GM19467 (cell line): Measurements from ENCODE around the gene MYOF.
"Not testable (repeated sequence)": the region's sequence is repeated elsewhere in the genome, so short reads cannot be mapped to it uniquely, and the experiment has no call there.

ENCODE experiments used
- ATAC-seq: cut with Tn5 transposase; IDR thresholded peaks from one replicate; pipeline ENCODE4 v1.9.1; 2021; ENCODE audit warnings: mild to moderate bottlenecking, moderate library complexity; ENCODE audit not compliant: unreplicated experiment

The MYOF gene

GRCh38 chr10:93435621-93436397 lies 46.3 kb downstream of the MYOF start:
- no peak for ATAC-seq

GRCh38 chr10:93434991-93435491 lies 47.1 kb downstream of the MYOF start:
- ATAC-seq, result no peak

DNA sequence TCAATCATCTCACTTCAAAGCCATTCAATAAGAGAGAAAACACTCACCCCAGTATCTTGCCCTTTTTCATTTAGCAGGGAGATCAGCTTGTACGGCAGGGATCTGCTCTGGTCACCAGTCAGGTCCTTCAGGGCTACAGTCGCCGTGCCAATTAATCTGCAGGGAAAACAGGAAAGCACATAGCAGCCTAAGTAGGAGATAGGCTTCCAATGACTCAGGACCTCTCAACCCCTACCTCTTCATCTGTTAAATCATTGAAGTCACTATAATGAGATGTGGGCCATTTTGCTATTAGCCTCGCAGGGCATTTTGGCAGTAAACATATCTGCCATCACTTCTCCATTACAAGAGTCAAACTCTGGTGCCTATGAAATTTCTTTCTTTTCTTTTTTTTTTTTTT lies 50.8 kb downstream of the MYOF start:
- ATAC-seq, result no peak

DNA sequence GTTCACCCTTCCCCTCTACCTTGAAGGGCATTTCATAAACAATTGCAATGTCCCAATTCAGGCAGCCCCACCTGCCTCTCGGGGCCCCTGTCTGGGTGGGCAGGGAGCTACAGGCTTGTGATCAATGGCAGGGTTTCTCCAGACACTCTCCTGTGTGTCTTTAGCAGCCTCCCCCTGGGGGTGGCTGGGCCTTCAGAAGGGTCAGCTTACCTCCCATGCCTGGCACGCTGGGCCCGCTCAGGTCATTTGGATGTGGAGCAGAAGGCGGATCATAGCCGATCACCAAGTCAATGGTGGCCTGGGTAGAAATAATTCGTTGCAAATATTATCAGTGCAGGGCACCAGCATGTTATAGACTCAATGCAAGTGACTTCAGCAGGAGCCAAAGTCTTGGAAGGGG lies 56.3 kb downstream of the MYOF start:
- ATAC-seq, result no peak

DNA sequence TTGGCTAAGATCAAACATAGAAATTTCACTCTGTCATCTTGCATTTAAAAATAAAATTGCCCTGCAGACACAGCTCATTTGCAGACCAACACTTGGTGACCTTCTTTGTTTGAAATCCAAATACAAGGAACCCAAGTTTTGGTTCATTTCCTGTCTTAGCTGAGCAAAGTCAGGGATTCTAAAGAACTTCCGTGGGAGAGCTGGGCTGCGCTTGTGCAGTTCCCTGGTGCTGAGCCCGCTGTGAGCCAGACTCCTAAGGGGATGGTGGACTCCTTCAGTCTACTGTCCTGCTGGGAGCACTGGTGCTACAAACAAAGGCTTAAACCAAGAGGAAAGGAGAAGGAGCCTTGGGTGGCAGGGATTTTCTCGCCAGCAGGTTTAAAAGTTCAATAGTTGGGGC lies 60.0 kb downstream of the MYOF start:
- no peak for ATAC-seq

DNA sequence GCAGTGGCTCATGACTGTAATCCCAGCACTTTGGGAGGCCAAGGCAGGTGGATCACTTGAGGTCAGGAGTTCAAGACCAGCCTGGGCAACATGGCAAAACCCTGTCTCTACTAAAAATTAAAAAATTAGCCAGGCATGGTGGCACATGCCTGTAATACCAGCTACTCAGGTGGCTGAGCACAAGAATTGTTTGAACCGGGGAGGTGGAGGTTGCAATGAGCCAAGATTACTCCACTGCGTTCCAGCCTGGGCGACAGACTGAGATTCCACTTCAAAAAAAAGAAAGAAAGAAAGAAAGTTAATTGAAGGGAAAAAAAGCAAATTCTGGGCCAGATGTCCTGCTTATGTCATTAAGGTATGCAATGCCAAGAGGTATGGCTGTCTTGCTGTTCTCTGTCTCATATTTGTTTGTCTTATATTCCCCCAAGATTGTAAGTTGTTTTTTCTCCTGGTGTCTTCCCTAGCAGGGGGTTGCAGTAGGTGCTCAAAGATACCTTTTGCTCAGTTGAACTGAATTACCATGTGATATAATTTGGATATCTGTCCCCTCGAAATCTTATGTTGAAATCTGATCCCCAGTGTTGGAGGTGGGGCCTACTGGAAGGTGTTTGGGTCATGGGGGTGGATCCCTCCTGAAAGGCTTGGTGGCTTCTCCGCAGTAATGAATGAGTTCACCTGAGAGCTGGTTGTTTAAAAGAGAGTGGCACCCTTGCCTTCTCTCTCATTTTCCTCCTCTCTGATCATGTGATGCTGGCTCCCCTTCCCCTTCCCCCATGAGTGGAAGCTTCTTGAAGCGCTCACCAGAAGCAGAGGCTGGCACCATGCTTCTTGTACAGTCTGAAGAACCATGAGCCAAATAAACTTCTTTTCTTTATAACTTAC lies 60.9 kb downstream of the MYOF start:
- no peak for ATAC-seq

GRCh38 chr10:93420091-93420490 lies 62.0 kb downstream of the MYOF start:
- no peak for ATAC-seq

DNA sequence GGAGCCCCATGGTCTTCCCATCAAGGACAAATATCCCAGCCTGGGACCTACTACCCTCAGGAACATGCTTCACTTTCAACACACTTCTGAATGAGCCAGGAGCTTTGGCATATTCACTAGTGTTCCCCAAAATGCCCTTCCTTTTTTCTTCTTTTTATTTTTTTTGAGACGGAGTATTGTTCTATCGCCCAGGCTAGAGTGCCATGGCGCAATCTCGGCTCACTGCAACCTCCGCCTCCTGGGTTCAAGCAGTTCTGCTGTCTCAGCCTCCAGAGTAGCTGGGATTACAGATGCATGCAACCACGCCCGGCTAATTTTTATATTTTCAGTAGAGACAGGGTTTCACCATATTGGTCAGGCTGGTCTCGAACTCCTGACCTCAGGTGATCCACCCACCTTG lies 63.1 kb downstream of the MYOF start:
- ATAC-seq, result not testable (repeated sequence)

DNA sequence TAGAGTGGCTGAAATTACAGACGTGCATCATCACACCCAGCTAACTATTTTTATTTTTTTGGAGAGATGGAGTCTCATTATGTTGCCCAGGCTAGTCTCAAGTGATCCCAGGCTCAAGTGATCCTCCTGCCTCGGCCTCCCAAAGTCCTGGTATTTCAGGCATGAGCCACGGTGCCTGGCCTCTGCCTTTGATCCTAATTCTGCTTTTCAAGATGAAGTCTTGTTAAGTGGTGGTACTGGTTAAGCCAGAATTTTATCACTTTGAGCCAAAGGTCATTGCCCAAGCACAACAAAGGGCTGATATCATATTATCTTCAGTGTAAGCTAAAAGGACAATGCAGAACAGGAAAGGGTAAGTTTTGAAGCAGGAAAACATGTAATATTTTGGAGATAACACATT lies 64.2 kb downstream of the MYOF start:
- no peak for ATAC-seq

DNA sequence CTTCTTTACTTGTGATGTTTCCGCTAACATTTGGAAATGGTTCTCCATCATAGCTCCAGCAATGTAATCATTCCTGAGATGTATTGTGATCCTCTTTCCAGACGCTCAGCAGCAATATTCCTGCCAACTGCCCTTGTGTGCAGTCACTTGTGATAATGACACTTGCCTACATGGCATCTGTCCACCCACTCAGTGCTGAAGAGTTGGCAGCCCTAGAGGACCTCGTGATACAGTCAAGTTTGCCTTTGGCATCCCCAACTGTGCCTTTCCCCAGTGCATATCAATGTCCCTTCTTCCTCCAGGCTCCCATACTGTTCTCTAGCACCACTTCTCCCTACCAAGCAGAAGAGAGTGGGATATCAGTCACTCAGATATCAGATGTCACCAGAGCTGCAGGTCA lies 64.9 kb downstream of the MYOF start:
- ATAC-seq, result no peak

DNA sequence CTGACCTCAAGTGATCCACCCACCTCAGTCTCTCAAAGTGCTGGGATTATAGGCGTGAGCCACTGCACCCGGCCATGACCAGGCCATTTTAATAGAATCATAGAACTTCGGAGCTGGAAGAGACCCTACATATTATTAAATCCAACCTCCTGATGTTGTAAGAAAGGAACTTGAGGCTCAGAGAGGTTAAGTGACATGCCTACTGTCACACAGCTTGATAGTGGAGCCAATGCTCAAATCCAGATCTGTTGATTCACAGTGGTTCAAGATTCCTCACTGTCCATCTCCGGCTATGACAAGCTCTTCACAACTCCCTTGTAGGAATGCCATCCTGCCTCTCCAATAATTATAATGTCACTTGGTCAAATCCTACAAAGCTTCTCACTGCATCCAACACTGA lies 65.3 kb downstream of the MYOF start:
- no peak for ATAC-seq

GRCh38 chr10:93415693-93416092 lies 66.4 kb downstream of the MYOF start:
- ATAC-seq, result no peak

GRCh38 chr10:93413252-93413689 lies 68.9 kb downstream of the MYOF start:
- ATAC-seq, result no peak

DNA sequence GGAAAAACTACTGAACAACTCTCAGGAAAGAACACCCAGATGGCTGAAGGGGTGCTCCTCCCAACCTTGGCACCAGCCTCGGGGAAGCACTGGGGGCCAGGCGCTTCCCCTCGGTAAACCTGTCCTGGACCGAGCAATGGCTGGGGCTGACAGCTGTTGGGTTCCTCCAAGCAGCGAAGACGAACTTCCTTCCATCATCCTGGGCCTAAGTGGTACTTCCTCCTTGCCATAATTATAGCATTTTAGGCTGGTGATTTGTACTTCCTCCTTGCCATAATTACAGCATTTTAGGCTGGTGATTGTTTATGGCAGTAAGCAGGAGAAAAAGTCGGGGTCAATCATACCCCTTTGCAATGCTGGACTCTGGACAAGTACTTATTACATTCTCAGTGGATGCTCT lies 69.3 kb downstream of the MYOF start:
- no peak for ATAC-seq

DNA sequence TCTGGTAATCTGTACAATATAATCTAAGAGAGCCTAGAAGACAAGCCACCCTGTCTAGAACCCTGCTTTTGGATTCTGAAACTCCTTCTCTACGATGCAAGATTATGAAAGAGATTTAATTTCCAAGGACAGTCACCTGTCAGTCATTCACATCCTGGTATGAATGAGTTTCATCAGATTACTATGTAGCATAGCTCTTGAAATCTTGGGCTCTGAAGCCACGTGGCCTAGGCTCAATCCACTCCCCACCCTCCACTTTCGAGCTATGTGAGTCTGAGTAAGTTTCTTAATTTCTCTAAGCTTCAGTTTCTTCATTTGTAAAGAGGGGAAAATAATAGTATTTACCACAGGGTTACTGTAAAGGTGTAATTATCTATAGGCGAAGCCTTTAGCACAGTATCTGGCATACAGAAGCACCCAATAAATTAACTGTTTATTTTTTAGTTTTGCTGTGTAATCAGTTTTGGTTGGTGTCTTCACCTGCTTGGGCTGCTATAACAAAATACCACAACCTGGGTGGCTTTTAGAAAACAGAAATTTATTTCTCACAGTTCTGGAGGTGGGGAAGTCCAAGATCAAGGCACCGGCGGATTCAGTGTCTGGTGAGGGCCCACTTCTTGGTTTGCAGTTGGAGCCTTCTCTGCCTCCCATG lies 71.3 kb downstream of the MYOF start:
- ATAC-seq, result no peak

DNA sequence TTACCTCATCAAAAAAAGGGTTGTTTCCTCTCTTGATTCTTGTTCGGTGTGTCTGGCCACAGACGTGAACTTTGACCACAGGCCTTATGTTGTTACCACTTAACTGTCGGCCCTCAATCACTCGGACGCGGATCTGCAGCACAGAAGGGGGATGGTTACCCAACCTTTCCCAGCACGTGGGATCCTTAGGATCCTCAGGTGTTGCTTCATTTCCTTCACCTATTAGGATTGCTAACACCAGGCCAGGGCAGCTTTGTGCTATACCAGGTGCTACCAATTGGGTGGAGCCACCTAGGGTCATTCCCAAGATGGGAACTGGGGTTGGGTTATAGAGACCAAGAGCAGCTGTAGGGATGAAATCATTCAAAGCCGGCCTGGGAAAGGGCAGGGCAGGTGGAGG lies 73.4 kb downstream of the MYOF start:
- ATAC-seq, result no peak

GRCh38 chr10:93406364-93407145 lies 75.6 kb downstream of the MYOF start:
- no peak for ATAC-seq

DNA sequence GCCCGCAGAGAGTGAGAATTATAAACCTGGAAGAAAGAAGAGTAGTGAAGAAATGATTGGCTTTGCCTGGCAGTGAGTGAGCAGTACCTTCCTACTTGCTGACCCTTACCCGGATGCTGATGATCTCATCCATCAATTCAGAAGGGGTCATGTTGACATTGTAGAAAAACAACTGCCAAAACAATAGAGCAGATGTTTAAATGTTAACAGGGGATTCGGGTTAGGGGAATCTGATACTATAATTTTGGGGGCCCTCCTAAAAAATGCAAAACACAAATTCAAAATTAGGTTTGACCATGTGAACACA lies 78.1 kb downstream of the MYOF start:
- no peak for ATAC-seq

DNA sequence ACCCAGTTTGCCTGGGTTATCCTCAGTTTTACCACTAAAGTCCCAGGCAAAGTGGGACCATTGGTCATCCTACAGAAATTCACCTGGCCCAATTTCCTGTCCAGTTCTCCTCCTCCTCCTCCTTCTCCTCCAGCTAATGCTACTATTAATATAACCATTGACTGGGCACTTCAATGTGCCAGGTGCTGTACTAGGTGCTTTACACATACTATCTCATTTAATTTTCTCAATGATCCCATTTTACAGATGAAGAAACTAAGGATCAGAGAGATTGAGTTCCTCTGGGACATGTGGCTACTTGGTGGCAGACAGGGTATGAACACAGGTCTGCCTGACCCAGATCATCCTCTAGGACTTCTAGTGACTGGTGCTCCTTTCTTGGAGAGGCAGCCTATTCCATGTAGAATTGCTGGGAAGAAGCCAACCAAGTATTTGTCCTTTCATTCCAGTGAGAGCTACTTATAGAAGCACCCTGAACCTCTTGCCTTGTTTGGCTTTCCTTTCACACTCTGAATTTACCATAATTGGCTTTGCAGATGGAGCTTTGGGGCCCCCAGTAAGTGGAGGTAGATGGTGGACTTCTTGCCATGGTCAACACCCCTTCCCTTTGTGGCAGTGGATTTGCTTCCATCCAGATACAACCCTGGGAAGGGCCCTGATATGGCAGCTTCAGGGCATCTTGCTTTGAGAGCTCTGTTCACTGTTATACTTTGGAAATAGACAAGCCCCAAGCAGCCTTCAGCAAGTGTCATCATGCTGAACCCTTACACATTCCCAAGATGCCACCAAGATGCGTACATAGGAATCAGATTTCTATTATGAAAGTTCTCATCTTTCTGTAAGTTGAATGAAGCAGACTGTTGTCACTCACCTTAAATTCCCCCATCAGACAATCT lies 78.7 kb downstream of the MYOF start:
- ATAC-seq, result no peak

GRCh38 chr10:93402192-93402591 lies 79.9 kb downstream of the MYOF start:
- ATAC-seq, result no peak
